Brain microvascular endothelial cell (primary cell): Measurements from ENCODE around the gene CTTN.

Experiments used
- DNase-seq: peaks from one replicate; pipeline ENCODE4 v3.0.0-alpha.2; 2020
- H3K27ac ChIP-seq: fragments of 250-450 bp; sonication (Bioruptor Pico); 2 replicates; pipeline ENCODE4 v1.5.1; 2020; ENCODE audit warnings: mild to moderate bottlenecking, moderate library complexity
- H3K27me3 ChIP-seq: fragments of 250-450 bp; sonication (Bioruptor Pico); replicated peaks from 2 replicates; pipeline ENCODE4 v1.5.1; 2020; ENCODE audit warnings: mild to moderate bottlenecking
- H3K36me3 ChIP-seq: fragments of 250-450 bp; sonication (Bioruptor Pico); replicated peaks from 2 replicates; pipeline ENCODE4 v1.5.1; 2020; ENCODE audit warnings: mild to moderate bottlenecking
- H3K4me3 ChIP-seq: 2 replicates; pipeline ENCODE4 v1.5.1; 2011; ENCODE audit warnings: low read depth, mild to moderate bottlenecking, control low read depth, low read length, moderate library complexity
- CTCF ChIP-seq: IDR thresholded peaks from 2 replicates; pipeline ENCODE4 v1.5.1; 2011; ENCODE audit warnings: low read depth, mild to moderate bottlenecking, moderate library complexity, low read length, control low read depth, inconsistent platforms; ENCODE audit errors: missing control alignments
- in situ Hi-C: cut with HindIII; loops from 2 replicates; pipeline ENCODE4 v1.10.0; 2017; ENCODE audit warnings: low sequenced_read_pairs, low pct_ligation_motif_present

The CTTN gene

GRCh38 chr11:70473873-70474690, 75.8 kb downstream of the CTTN start:
- Histone ChIP-seq H3K27ac (no peak overlapping the region), H3K36me3 (no peaks in the 10 kb centered on the region), H3K4me3 (no peak overlapping the region), H3K27me3 (no peaks in the 10 kb centered on the region)
- no peak for TF ChIP-seq CTCF
- no peak for DNase-seq
- in situ Hi-C loops: no loop called here

GRCh38 chr11:70474710-70475109, 76.4 kb downstream of the CTTN start:
- Histone ChIP-seq H3K27me3 (no peaks in the 10 kb centered on the region), H3K4me3 (no peak overlapping the region), H3K36me3 (no peaks in the 10 kb centered on the region), H3K27ac (no peak overlapping the region)
- DNase-seq: no peak
- in situ Hi-C loops: no loop called here
- TF ChIP-seq CTCF: no peak

- in situ Hi-C loops: no loop called here
- no peak for TF ChIP-seq CTCF
- H3K36me3 ChIP-seq: no peaks in the 10 kb centered on the region
- no peak overlapping the region for H3K4me3 ChIP-seq
- no peak overlapping the region for H3K27ac ChIP-seq
- no peaks in the 10 kb centered on the region for H3K27me3 ChIP-seq
- no peak for DNase-seq
Measured at GRCh38 chr11:70476669-70477068, 78.3 kb downstream of the CTTN start.

- Histone ChIP-seq H3K36me3 (no peaks in the 10 kb centered on the region), H3K27ac (no peak overlapping the region), H3K27me3 (no peaks in the 10 kb centered on the region), H3K4me3 (no peak overlapping the region)
- DNase-seq: no peak
- TF ChIP-seq CTCF: no peak
- in situ Hi-C loops: no loop called here
Measured at GRCh38 chr11:70477176-70477575, 78.8 kb downstream of the CTTN start.

GRCh38 chr11:70477609-70478008, 79.3 kb downstream of the CTTN start:
- H3K4me3 ChIP-seq: no peak overlapping the region
- no peaks in the 10 kb centered on the region for H3K36me3 ChIP-seq
- no peak overlapping the region for H3K27ac ChIP-seq
- DNase-seq: no peak
- in situ Hi-C loops: no loop called here
- TF ChIP-seq CTCF: no peak
- no peaks in the 10 kb centered on the region for H3K27me3 ChIP-seq

- Histone ChIP-seq H3K36me3 (no peaks in the 10 kb centered on the region), H3K4me3 (no peak overlapping the region), H3K27ac (no peak overlapping the region), H3K27me3 (no peaks in the 10 kb centered on the region)
- TF ChIP-seq CTCF: no peak
- DNase-seq: no peak
- in situ Hi-C loops: no loop called here
Measured at GRCh38 chr11:70478166-70478890, 80.0 kb downstream of the CTTN start.
